ENCODE results near the gene AFP. TPM values are rescaled to one million over a fixed set of nuclear protein-coding genes. Genes with fewer than 3 reads are reported as not detected.

AFP gene
- total and polyA plus RNA-seq, 2 of the 13 experiments (the other 11 are each of a cell fraction or from before 2014, with no cell fraction given): 9,434 to 13,105 TPM

GRCh38 chr4:73443224-73443623 is 7.2 kb downstream of the AFP start (continued):
- TF ChIP-seq EED (CRISPR knock-in tag; IDR thresholded peaks at IDR 0.05) (no peak), HOXA7 (CRISPR knock-in tag; IDR thresholded peaks at IDR 0.05) (no peak), ZSCAN20 (CRISPR knock-in tag; IDR thresholded peaks at IDR 0.05; ENCODE audit: borderline replicate concordance) (no peak), ZC3H4 (CRISPR knock-in tag; IDR thresholded peaks at IDR 0.05; ENCODE audit: borderline replicate concordance) (no peak), POLR2AphosphoS5 (IDR thresholded peaks at IDR 0.05; ENCODE audit: low read depth, low read length) (peak; percentile 56), RBM22 (optimal IDR thresholded peaks at IDR 0.05; ENCODE audit: low read length) (peak; percentile 69), ZNF775 (CRISPR knock-in tag; IDR thresholded peaks at IDR 0.05; ENCODE audit: borderline replicate concordance) (no peak), PBX3 (CRISPR knock-in tag; IDR thresholded peaks at IDR 0.05; ENCODE audit: borderline replicate concordance) (no peak), ZNF740 (CRISPR knock-in tag; IDR thresholded peaks at IDR 0.05) (no peak), PHF8 (CRISPR knock-in tag; IDR thresholded peaks at IDR 0.05) (no peak), SSRP1 (CRISPR knock-in tag; IDR thresholded peaks at IDR 0.05) (0 out of 2 replicates have a peak, but pooled peaks have one; percentile 52), KDM2A (CRISPR knock-in tag; IDR thresholded peaks at IDR 0.05; ENCODE audit: borderline replicate concordance, low read depth) (no peak), ZNF747 (CRISPR knock-in tag; IDR thresholded peaks at IDR 0.05; ENCODE audit: borderline replicate concordance) (no peak), ATM (IDR thresholded peaks at IDR 0.05; ENCODE audit: borderline replicate concordance) (no peak), STAT6 (CRISPR knock-in tag; IDR thresholded peaks at IDR 0.05; ENCODE audit: borderline replicate concordance) (no peak), ELF1 (CRISPR knock-in tag; IDR thresholded peaks at IDR 0.05) (no peak), AGO2 (optimal IDR thresholded peaks at IDR 0.05; ENCODE audit: low read depth, low read length) (peak; percentile 5), MED1 (CRISPR knock-in tag; IDR thresholded peaks at IDR 0.05) (no peak), DMTF1 (CRISPR knock-in tag; IDR thresholded peaks at IDR 0.05) (no peak), PHF5A (CRISPR knock-in tag; IDR thresholded peaks at IDR 0.05; ENCODE audit: low read depth, unreplicated experiment) (peak; percentile 22), RAD21 (CRISPR knock-in tag; IDR thresholded peaks at IDR 0.05) (no peak), ZKSCAN5 (CRISPR knock-in tag; IDR thresholded peaks at IDR 0.05) (no peak), ZBTB26 (CRISPR knock-in tag; IDR thresholded peaks at IDR 0.05; ENCODE audit: borderline replicate concordance) (no peak)
